GM19452 (cell line): Measurements from ENCODE around the gene NKAIN2.
"Not testable (repeated sequence)": the region's sequence is repeated elsewhere in the genome, so short reads cannot be mapped to it uniquely, and the experiment has no call there.

ENCODE experiments used
- ATAC-seq: cut with Tn5 transposase; IDR thresholded peaks from one replicate; pipeline ENCODE4 v1.9.1; 2021; ENCODE audit not compliant: unreplicated experiment

NKAIN2 gene

GRCh38 chr6:124551711-124552233 lies 748.1 kb downstream of the NKAIN2 start:
- ATAC-seq, result no peak

- ATAC-seq, result no peak
Measured at GRCh38 chr6:124557873-124558272, 754.2 kb downstream of the NKAIN2 start.

- ATAC-seq, result not testable (repeated sequence)
Measured at GRCh38 chr6:124560078-124560477, 756.4 kb downstream of the NKAIN2 start.

- ATAC-seq, result no peak
Measured at GRCh38 chr6:124560873-124561567, 757.4 kb downstream of the NKAIN2 start.

GRCh38 chr6:124561635-124562130 lies 758.0 kb downstream of the NKAIN2 start:
- ATAC-seq, result no peak

- ATAC-seq, result not testable (repeated sequence)
Measured at GRCh38 chr6:124564125-124564524, 760.5 kb downstream of the NKAIN2 start.

GRCh38 chr6:124567401-124567800 lies 763.7 kb downstream of the NKAIN2 start:
- no peak for ATAC-seq

- ATAC-seq, result no peak
Measured at GRCh38 chr6:124573953-124574352, 770.3 kb downstream of the NKAIN2 start.

GRCh38 chr6:124577734-124578281 lies 774.1 kb downstream of the NKAIN2 start:
- ATAC-seq, result no peak

- ATAC-seq, result no peak
Measured at GRCh38 chr6:124590001-124590400, 786.3 kb downstream of the NKAIN2 start.

GRCh38 chr6:124599656-124600055 lies 796.0 kb downstream of the NKAIN2 start:
- no peak for ATAC-seq

GRCh38 chr6:124604719-124605118 lies 801.1 kb downstream of the NKAIN2 start:
- ATAC-seq, result no peak

- ATAC-seq, result no peak
Measured at GRCh38 chr6:124607119-124607627, 803.5 kb downstream of the NKAIN2 start.

GRCh38 chr6:124613031-124613430 lies 809.4 kb downstream of the NKAIN2 start:
- no peak for ATAC-seq

GRCh38 chr6:124622351-124622750 lies 818.7 kb downstream of the NKAIN2 start:
- ATAC-seq, result no peak

GRCh38 chr6:124633655-124634054 lies 830.0 kb downstream of the NKAIN2 start:
- ATAC-seq, result no peak

GRCh38 chr6:124640432-124640831 lies 836.8 kb downstream of the NKAIN2 start:
- no peak for ATAC-seq

GRCh38 chr6:124655866-124656265 lies 852.2 kb downstream of the NKAIN2 start:
- no peak for ATAC-seq

- no peak for ATAC-seq
Measured at GRCh38 chr6:124658053-124658452, 854.4 kb downstream of the NKAIN2 start.

- no peak for ATAC-seq
Measured at GRCh38 chr6:124659427-124659826, 855.8 kb downstream of the NKAIN2 start.

- ATAC-seq, result no peak
Measured at GRCh38 chr6:124660185-124660584, 856.5 kb downstream of the NKAIN2 start.

GRCh38 chr6:124661097-124661661 lies 857.5 kb downstream of the NKAIN2 start:
- no peak for ATAC-seq
